H9 (cell line): Measurements from ENCODE around the gene CMSS1. TPM values are rescaled to one million over a fixed set of nuclear protein-coding genes. Genes with fewer than 3 reads are reported as not detected.

Experiments
- DNase-seq: peaks from one replicate; pipeline ENCODE4 v3.0.0-alpha.2; 2017
- H2AFZ ChIP-seq: one replicate; pipeline ENCODE4 v1.6.1; 2013; ENCODE audit warnings: mild to moderate bottlenecking, low read length, control low read depth, moderate library complexity
- H2AK5ac ChIP-seq: 2 replicates; pipeline ENCODE4 v1.6.1; 2013; ENCODE audit warnings: low read length, control low read depth, mixed read lengths; ENCODE audit not compliant: insufficient read length
- H2BK120ac ChIP-seq: one replicate; pipeline ENCODE4 v1.6.1; 2013; ENCODE audit warnings: low read depth, mild to moderate bottlenecking, low read length, control low read depth, inconsistent platforms; ENCODE audit not compliant: poor library complexity, severe bottlenecking
- H2BK12ac ChIP-seq: 2 replicates; pipeline ENCODE4 v1.6.1; 2013; ENCODE audit warnings: low read length, control low read depth, mixed read lengths, low read depth; ENCODE audit not compliant: insufficient read length
- H2BK15ac ChIP-seq: 2 replicates; pipeline ENCODE4 v1.6.1; 2013; ENCODE audit warnings: low read depth, low read length, control low read depth
- H2BK20ac ChIP-seq: one replicate; pipeline ENCODE4 v1.6.1; 2013; ENCODE audit warnings: low read depth, mild to moderate bottlenecking, low read length, control low read depth, inconsistent platforms; ENCODE audit not compliant: poor library complexity, severe bottlenecking
- H2BK5ac ChIP-seq: 2 replicates; pipeline ENCODE4 v1.6.1; 2013; ENCODE audit warnings: low read length, control low read depth, mixed read lengths; ENCODE audit not compliant: insufficient read length
- H3K14ac ChIP-seq: 2 replicates; pipeline ENCODE4 v1.6.1; 2013; ENCODE audit warnings: low read length, control low read depth; ENCODE audit not compliant: insufficient read depth
- H3K18ac ChIP-seq: 2 replicates; pipeline ENCODE4 v1.6.1; 2013; ENCODE audit warnings: low read depth, mild to moderate bottlenecking, mixed read lengths, low read length, control low read depth; ENCODE audit not compliant: insufficient read length
- H3K23ac ChIP-seq: 2 replicates; pipeline ENCODE4 v1.6.1; 2013; ENCODE audit warnings: low read length, control low read depth, mixed read lengths, low read depth; ENCODE audit not compliant: insufficient read length
- H3K23me2 ChIP-seq: 2 replicates; pipeline ENCODE4 v1.6.1; 2013; ENCODE audit warnings: low read depth, mild to moderate bottlenecking, mixed read lengths, low read length, control low read depth; ENCODE audit not compliant: insufficient read length, poor library complexity, severe bottlenecking
- H3K27ac ChIP-seq: 2 replicates; pipeline ENCODE4 v1.5.1; 2013; ENCODE audit warnings: low read length, control low read depth, mixed read lengths, low read depth; ENCODE audit not compliant: insufficient read length
- H3K27me3 ChIP-seq: 2 replicates; pipeline ENCODE4 v1.6.1; 2013; ENCODE audit warnings: low read length, control low read depth, inconsistent platforms; ENCODE audit not compliant: insufficient read depth
- H3K4ac ChIP-seq: 2 replicates; pipeline ENCODE4 v1.6.1; 2013; ENCODE audit warnings: low read depth, mild to moderate bottlenecking, control low read depth, inconsistent platforms, low read length, moderate library complexity
- H3K4me1 ChIP-seq: 2 replicates; pipeline ENCODE4 v1.6.1; 2013; ENCODE audit warnings: low read length, control low read depth, inconsistent platforms; ENCODE audit not compliant: insufficient read depth
- H3K4me2 ChIP-seq: 2 replicates; pipeline ENCODE4 v1.6.1; 2013; ENCODE audit warnings: low read length, control low read depth, mixed read lengths; ENCODE audit not compliant: insufficient read length, insufficient read depth
- H3K56ac ChIP-seq: 2 replicates; pipeline ENCODE4 v1.6.1; 2013; ENCODE audit warnings: low read depth, mild to moderate bottlenecking, mixed read lengths, low read length, control low read depth; ENCODE audit not compliant: insufficient read length
- H3K79me1 ChIP-seq: 2 replicates; pipeline ENCODE4 v1.6.1; 2013; ENCODE audit warnings: low read depth, mild to moderate bottlenecking, moderate library complexity, low read length, control low read depth, inconsistent platforms; ENCODE audit not compliant: insufficient read depth, poor library complexity, severe bottlenecking
- H3K79me2 ChIP-seq: 2 replicates; pipeline ENCODE4 v1.6.1; 2013; ENCODE audit warnings: low read length, control low read depth, inconsistent platforms; ENCODE audit not compliant: insufficient read depth
- H3K9ac ChIP-seq: 2 replicates; pipeline ENCODE4 v1.6.1; 2013; ENCODE audit warnings: low read length, control low read depth, mixed read lengths; ENCODE audit not compliant: insufficient read length; ENCODE audit errors: extremely low read depth
- H3K9me3 ChIP-seq: one replicate; pipeline ENCODE4 v1.6.1; 2013; ENCODE audit warnings: low read depth, low read length, inconsistent platforms; ENCODE audit not compliant: control insufficient read depth
- H3T11ph ChIP-seq: one replicate; pipeline ENCODE4 v1.6.1; 2013; ENCODE audit warnings: mild to moderate bottlenecking, low read length, control low read depth, inconsistent platforms
- H4K20me1 ChIP-seq: one replicate; pipeline ENCODE4 v1.6.1; 2013; ENCODE audit not compliant: control insufficient read depth, insufficient read length, insufficient read depth
- H4K5ac ChIP-seq: 2 replicates; pipeline ENCODE4 v1.6.1; 2013; ENCODE audit warnings: low read depth, mild to moderate bottlenecking, mixed read lengths, low read length, control low read depth; ENCODE audit not compliant: insufficient read length
- H4K8ac ChIP-seq: replicated peaks from 2 replicates; pipeline ENCODE4 v1.6.1; 2013; ENCODE audit warnings: low read length, control low read depth, mixed read lengths, low read depth; ENCODE audit not compliant: insufficient read length
- H4K91ac ChIP-seq: 2 replicates; pipeline ENCODE4 v1.6.1; 2013; ENCODE audit warnings: low read depth, mild to moderate bottlenecking, moderate library complexity, mixed read lengths, low read length, control low read depth; ENCODE audit not compliant: insufficient read length
- H3K27ac Mint-ChIP-seq, 3 experiments: 2 replicates in 2 of 3; 3 replicates in 1 of 3; pipeline ENCODE4 v1.8.0; 2020 to 2021; ENCODE audit warnings: mixed read lengths in 3 of 3, mild to moderate bottlenecking in 1 of 3, moderate library complexity in 1 of 3
- H3K27me3 Mint-ChIP-seq: 2 replicates; pipeline ENCODE4 v1.8.0; 2021; ENCODE audit warnings: low read depth, mild to moderate bottlenecking, moderate library complexity, mixed read lengths
- H3K36me3 Mint-ChIP-seq, 3 experiments: 2 replicates in 2 of 3; 3 replicates in 1 of 3; pipeline ENCODE4 v1.8.0; 2020 to 2021; ENCODE audit warnings: low read depth in 3 of 3, mixed read lengths in 3 of 3; ENCODE audit not compliant: insufficient read depth in 1 of 3
- H3K4me1 Mint-ChIP-seq, 2 experiments: 2 replicates each; pipeline ENCODE4 v1.8.0; 2020; ENCODE audit warnings: mixed read lengths in 2 of 2
- H3K4me3 Mint-ChIP-seq, 2 experiments: 2 replicates in 1 of 2; 3 replicates in 1 of 2; pipeline ENCODE4 v1.8.0; 2020 to 2021; ENCODE audit warnings: mild to moderate bottlenecking in 2 of 2, mixed read lengths in 2 of 2, moderate library complexity in 1 of 2
- H3K9me3 Mint-ChIP-seq, 2 experiments: 2 replicates in 1 of 2; 3 replicates in 1 of 2; pipeline ENCODE4 v1.8.0; 2020; ENCODE audit warnings: mild to moderate bottlenecking in 2 of 2, mixed read lengths in 2 of 2, moderate library complexity in 1 of 2
- WGBS: extraction: QIAGEN DNeasy Blood & Tissue Kit; methylation state at CpG from one replicate; pipeline ENCODE4 v1.1.7; 2013; ENCODE audit warnings: missing lambda C conversion rate, low lambda C conversion rate, mixed read lengths; ENCODE audit not compliant: insufficient read length; ENCODE audit errors: extremely low coverage; 5-methylcytosine and 5-hydroxymethylcytosine counted together
- total RNA-seq: library from RNA; stranded (reverse); gene quantifications from 2 replicates; pipeline ENCODE4 v1.2.1, GENCODE V29; 2021
- TF ChIP-seq, protein P1 (sequence below): fragments of 200-600 bp; sonication (generic); conservative IDR thresholded peaks from 3 replicates; pipeline ENCODE4 v1.8.0; 2021; ENCODE audit warnings: antibody characterized with exemption, mild to moderate bottlenecking

CMSS1 gene
- total RNA-seq, 1 experiment from 2014 or later: 61.8 TPM

DNA sequence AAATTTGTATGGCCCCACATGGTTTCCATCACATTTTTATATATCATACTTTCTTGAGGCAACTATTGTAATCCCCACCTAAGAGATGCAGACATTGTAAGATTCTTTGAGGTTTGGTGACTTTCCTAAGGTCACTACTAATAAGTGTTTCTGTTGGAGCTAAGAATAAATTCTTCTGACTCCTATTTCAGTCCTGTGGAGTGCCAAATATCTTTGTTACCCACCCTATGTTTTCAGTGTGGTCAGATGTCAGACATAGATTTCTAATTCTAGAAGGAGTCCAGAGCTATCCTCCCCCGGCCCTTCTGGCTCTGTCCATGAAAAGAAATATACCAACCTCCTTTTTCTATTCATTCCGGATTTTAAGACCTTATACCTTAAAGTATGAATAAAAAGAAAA is 342.9 kb downstream of the CMSS1 start:
- TF ChIP-seq, protein P1, sequence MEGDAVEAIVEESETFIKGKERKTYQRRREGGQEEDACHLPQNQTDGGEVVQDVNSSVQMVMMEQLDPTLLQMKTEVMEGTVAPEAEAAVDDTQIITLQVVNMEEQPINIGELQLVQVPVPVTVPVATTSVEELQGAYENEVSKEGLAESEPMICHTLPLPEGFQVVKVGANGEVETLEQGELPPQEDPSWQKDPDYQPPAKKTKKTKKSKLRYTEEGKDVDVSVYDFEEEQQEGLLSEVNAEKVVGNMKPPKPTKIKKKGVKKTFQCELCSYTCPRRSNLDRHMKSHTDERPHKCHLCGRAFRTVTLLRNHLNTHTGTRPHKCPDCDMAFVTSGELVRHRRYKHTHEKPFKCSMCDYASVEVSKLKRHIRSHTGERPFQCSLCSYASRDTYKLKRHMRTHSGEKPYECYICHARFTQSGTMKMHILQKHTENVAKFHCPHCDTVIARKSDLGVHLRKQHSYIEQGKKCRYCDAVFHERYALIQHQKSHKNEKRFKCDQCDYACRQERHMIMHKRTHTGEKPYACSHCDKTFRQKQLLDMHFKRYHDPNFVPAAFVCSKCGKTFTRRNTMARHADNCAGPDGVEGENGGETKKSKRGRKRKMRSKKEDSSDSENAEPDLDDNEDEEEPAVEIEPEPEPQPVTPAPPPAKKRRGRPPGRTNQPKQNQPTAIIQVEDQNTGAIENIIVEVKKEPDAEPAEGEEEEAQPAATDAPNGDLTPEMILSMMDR: no peak
- no peak overlapping the region for H3T11ph ChIP-seq
- H3K23ac ChIP-seq: no peak overlapping the region
- no peak overlapping the region for H3K27ac Mint-ChIP-seq
- H4K5ac ChIP-seq: no peak overlapping the region
- no peak overlapping the region for H2BK120ac ChIP-seq
- no peak overlapping the region for H3K56ac ChIP-seq
- no peak overlapping the region for H4K8ac ChIP-seq
- peaks cover 9 to 11% (median 9%) of the 10 kb centered on the region in 3 experiments for H3K36me3 Mint-ChIP-seq
- H2AFZ ChIP-seq: no peak overlapping the region
- peaks cover 9% of the 10 kb centered on the region in 2 experiments for H3K9me3 Mint-ChIP-seq
- H4K20me1 ChIP-seq: no peaks in the 10 kb centered on the region
- H3K27me3 ChIP-seq: no peaks in the 10 kb centered on the region
- H2BK12ac ChIP-seq: no peak overlapping the region
- H3K18ac ChIP-seq: no peak overlapping the region
- no peaks in the 10 kb centered on the region for H3K4me1 Mint-ChIP-seq
- no peak overlapping the region for H3K4me3 Mint-ChIP-seq
- no peak overlapping the region for H3K4me2 ChIP-seq
- no peak overlapping the region for H4K91ac ChIP-seq
- H3K4me1 ChIP-seq: no peaks in the 10 kb centered on the region
- H3K27ac ChIP-seq: no peak overlapping the region
- no peak overlapping the region for H2AK5ac ChIP-seq
- DNase-seq: no peak
- H3K79me1 ChIP-seq: no peaks in the 10 kb centered on the region
- H3K9ac ChIP-seq: no peak overlapping the region
- no peaks in the 10 kb centered on the region for H3K9me3 ChIP-seq
- no peak overlapping the region for H3K14ac ChIP-seq
- no peak overlapping the region for H2BK5ac ChIP-seq
- no peak overlapping the region for H2BK20ac ChIP-seq
- H3K4ac ChIP-seq: no peak overlapping the region
- no peaks in the 10 kb centered on the region for H3K23me2 ChIP-seq
- no peaks in the 10 kb centered on the region for H3K27me3 Mint-ChIP-seq
- no peak overlapping the region for H2BK15ac ChIP-seq
- no peaks in the 10 kb centered on the region for H3K79me2 ChIP-seq
- no CpG with 5 or more reads among the region's 2 CpGs for WGBS
